NCI-H460 (cell line): ENCODE data around the gene ITIH2. TPM values are rescaled to one million over a fixed set of nuclear protein-coding genes. Genes with fewer than 3 reads are reported as not detected.
"Not testable (repeated sequence)": the region's sequence is repeated elsewhere in the genome, so short reads cannot be mapped to it uniquely, and the experiment has no call there.

Experiments
- DNase-seq: peaks from one replicate; pipeline ENCODE4 v3.0.0-alpha.2; 2016; ENCODE audit warnings: low read depth; ENCODE audit errors: extremely low read depth
- total RNA-seq: library from RNA; depleted of rRNA; stranded (reverse); fragments of >200 nt; shearing (Covaris generic); gene quantifications from 2 replicates; pipeline ENCODE4 v1.2.3, GENCODE V29; 2014

The ITIH2 gene
- total RNA-seq, 1 experiment from 2014 or later: not detected

GRCh38 chr10:7738536-7739407 lies 35.7 kb downstream of the ITIH2 start:
- DNase-seq: no peak

GRCh38 chr10:7744307-7744706 lies 41.2 kb downstream of the ITIH2 start:
- DNase-seq: no peak

- DNase-seq: not testable (repeated sequence)
Observed at GRCh38 chr10:7748637-7749036, 45.5 kb downstream of the ITIH2 start.

DNA sequence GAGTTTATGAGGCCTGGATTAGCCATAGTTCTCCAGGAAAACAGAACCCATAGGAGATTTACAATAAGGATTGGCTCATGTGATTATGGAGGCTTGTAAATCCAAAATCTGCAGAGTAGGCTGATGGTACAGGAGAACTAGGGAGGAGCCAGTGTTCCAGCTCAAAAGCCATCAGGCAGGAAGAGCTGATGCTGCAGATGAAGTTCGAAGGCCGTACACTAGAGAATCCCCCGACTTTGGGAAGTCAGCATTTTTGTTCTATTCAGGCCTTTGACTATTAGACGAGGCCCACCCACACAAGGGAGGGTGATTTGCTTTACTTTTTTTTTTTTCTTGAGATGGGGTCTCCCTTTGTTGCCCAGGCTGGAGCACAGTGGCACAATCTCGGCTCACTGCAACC lies 47.1 kb downstream of the ITIH2 start:
- DNase-seq: no peak

DNA sequence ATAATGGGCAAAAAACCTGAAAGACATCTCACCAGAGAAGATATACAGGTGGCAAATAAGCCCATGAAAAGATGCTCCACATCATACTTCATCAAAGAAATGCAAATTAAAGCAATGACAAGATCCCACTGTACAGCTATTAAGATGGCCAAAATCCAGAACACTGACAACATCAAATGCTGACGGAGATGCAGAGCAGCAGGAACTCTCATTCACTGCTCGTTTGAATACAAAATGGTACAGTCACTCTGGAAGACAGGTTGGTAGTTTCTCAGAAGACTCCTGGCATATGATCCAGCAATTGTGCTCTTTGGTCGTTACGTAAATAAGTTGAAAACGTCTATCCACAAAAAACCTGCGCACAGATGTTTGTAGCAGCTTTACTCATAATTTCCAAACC lies 49.1 kb downstream of the ITIH2 start:
- no peak for DNase-seq

DNA sequence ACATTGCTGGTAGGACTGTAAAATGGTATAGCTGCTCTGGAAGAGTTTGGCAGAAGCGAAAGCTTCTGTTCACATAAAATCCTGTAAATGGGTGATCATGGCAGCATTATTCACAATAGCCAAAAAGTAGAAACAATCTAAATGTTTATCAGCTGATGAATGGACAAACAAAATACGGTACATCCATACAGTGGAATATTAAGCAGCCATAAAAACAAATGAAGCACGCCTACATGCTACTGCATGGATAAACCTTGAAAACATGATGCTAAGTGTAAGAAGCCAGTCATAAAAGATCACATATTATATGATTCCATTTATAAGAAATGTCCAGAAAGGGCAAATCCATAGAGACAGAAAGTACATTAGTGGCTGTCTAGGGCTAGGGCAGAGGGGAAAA lies 52.0 kb downstream of the ITIH2 start:
- DNase-seq: no peak

- peak; percentile 17 for DNase-seq
Observed at GRCh38 chr10:7756360-7756992, 53.4 kb downstream of the ITIH2 start.

DNA sequence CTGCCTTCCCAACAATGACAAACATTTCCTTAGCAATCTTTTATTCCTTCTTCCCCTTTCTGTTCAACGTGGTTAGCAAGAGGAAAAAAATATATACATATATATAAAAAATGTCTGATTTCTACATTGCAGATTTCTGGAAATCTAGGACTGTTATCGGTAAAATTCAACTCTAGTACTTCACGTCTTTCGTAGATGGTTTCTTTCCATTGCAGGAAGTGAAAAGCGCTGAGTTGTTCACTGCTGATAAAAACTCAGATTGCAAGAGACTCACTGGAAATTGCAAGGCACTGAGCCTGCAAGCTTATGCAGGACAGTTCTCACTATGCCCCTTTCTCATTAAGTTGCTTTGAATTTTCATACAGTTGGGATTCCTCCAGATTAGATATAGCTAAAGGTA lies 60.8 kb downstream of the ITIH2 start:
- DNase-seq: no peak

- DNase-seq: no peak
Observed at GRCh38 chr10:7766241-7766640, 63.1 kb downstream of the ITIH2 start.

DNA sequence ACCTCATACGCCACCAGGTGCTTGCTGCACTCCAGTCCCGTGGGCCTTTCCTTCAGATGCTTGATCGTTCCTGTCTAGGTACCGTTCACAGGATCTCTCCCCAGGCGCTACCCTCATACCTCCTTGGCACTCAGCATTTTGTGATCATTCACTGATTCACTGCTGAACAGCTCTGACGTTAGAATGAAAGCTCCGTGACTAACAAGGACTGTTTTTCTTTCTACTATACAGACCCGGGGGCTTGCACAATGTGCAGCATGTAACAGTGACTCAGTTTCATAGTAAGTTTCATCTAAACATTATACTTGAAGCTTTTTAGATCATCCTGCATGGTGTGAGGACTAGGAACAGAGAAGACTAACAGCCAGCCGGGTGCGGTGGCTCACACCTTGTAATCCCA lies 64.1 kb downstream of the ITIH2 start:
- DNase-seq: no peak

DNA sequence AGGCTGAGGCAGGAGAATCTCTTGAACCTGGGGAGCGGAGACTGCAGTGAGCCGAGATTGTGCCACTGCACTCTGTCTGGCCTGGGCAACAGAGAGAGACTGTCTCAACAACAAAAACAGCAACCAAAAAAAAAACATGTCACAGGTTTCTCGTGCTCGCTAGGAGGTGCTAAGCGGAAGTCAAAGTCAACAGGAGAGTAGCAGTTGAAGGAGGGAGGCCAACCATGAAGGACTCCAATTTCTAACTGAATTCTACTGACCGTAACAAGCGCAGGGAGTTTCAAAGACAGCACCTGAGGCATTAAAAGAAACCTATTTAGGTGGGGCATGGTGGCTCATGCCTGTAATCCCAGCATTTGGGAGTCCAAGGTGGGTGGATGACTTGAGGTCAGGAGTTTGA lies 65.3 kb downstream of the ITIH2 start:
- DNase-seq: no peak

DNA sequence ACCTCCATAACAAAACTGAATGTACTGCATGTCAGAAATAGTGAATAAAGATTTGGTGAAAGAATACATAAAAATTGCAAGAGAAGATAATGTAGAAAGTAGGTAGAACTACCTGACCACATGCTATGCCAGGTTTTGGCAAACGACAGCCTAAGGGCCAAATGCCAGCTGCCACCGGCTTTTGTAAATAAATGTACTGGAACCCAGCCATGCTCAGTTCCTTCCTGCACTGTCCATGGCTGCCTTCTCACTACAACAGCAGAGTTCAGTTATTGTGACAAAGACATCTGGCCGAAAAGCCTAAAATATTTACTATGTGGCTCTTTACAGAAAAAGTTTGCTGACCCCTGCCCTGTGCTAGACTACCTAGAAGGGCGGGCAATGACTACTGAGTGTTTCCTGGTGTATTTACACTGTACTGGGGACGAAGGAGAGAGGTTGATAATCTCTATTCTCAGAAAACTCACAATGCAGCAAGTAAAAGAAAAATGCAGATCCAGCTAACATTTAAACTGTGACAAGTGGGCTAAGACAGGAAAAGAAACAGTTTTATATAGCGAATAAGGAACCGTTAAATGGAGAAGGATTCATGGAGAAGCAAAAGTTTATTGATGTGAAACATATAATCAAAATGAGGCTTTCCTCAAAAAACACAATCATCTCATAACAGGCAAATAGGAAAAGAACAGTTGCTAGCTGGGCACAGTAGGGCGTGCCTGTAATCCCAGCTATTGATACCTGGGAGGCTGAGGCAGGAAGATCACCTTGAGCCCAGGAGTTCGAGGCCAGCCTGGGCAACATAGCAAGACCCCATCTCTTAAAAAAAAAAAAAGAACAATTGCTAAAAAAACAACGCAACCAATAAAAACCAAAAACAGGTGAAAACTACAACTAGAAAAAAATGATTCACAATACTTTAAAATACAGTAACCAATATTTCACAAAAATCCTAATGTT lies 71.0 kb downstream of the ITIH2 start:
- DNase-seq: no peak

DNA sequence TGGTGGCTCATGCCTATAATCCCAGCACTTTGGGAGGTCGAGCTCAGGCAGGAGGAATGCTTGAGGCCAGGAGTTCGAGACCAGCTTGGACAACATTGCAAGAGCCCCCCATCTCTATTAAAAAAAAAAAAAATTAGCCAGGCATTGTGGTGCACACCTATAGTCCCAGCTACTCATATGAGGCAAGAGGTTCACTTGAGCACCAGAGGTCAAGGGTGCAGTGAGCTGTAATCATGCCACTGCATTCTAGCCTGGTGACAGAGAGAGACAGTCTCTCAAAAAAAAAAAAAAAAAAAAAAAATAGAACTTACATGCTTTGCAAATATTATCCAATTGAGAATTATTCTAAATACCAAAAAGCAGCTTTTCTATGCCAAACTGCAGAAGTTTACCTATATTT lies 73.7 kb downstream of the ITIH2 start:
- DNase-seq: no peak

DNA sequence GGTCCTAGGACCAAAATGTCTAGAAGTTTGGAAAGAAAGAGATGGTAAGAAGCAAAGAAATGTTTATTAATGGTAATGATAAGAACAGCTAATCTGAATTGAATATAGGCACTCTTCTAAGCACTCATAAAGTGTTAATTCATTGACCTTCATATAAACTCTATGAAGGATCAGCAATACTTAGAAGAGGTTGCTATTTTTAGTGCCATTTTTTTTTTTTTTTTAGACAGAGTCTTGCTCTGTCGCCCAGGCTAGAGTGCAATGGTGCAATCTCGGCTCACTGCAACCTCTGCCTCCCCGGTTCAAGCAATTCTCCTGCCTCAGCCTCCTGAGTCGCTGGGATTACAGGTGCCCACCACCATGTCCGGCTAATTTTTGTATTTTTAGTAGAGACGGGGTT lies 79.1 kb downstream of the ITIH2 start:
- not testable (repeated sequence) for DNase-seq

- DNase-seq: no peak
Observed at GRCh38 chr10:7786430-7786829, 83.3 kb downstream of the ITIH2 start.

DNA sequence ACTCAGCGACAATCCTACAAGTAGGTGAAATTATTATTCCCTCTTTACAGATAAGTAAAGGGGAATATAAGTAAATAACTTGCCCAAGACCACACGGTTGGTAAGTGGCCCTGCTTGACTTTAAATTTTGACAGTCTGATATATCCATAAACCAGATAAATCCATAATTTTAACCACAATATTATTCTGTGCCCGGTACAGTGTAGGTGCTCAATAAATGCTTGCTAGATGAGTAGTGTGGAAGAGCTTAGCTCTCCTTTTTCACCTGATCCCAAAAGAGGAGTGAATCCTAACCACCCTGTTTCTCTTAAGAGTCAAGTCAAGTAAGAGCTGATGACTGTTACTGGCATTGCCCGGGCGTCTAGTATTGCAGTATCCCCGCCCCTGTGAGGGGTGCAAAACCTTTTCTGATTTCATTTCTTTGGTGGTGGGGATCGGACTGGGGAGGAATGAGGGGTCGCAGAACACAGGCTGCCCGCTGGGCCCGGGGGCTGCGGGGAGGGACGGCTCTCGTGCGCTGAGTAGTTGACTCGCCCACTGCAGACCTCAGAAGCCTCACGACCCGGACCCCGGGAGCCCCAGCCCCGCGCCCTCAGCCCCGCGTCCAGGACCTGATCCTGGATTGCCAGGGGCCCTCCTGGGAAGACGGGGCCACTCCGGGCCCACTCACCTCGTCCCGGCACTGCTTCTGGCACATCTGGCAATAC lies 84.2 kb downstream of the ITIH2 start:
- DNase-seq: no peak

- DNase-seq: peak; percentile 92
Observed at GRCh38 chr10:7787857-7788638, 84.9 kb downstream of the ITIH2 start, which contains the start of the genes ATP5F1C and KIN. TSS of gene ATP5F1C (plus strand) at chr10:7788177. CDS start at chr10:7788208, 31 bp downstream. TSS of gene KIN (minus strand) at chr10:7787993. CDS start at chr10:7787933, 60 bp downstream.

DNA sequence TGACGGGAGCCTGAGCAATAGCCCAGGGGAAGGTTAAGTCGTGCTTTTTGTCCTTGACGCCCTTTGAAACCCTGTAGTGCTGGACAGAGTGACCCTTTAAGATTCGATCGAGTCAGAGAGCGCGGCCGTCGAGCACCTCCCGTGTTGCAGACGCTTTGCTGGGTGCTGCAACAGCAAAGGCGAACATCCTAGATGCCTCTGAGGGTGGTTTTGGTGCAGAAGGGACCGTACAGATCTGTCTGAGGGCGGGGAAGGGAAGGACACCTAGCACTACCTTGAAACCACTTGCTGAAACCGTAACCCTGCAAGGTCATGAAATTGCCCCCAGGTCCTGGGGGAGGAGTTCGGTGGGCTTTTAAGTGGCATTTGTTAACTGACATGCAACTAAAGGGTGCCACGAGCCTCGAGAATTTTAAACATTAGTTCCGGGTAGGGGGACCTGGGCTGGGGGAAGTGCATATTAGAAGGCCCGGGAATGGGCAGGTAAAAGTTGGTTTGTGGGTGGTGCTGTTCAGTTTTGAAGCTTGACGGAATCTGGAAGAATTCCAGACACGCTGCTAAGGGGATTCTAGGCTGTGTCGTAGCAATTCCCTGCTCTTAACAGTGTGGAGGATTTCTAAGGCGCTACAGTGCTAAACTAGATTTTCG lies 85.6 kb downstream of the ITIH2 start:
- DNase-seq: no peak

GRCh38 chr10:7789390-7789789 lies 86.3 kb downstream of the ITIH2 start:
- no peak for DNase-seq
